Lung microvascular endothelial cell (primary cell): ENCODE results near the gene CILP2. TPM values are rescaled to one million over a fixed set of nuclear protein-coding genes. Genes with fewer than 3 reads are reported as not detected.

ENCODE experiments used
- DNase-seq, 2 donors: peaks; one replicate each; pipeline versions ENCODE4 v3.0.0 to v3.0.0-alpha.2; 2010; ENCODE audit warnings: low read depth in 2 of 2
- total RNA-seq: library from RNA; depleted of rRNA; stranded (reverse); fragments of >200 nt; gene quantifications from 2 replicates; pipeline ENCODE4 v1.2.1, GENCODE V29; 2014

CILP2 gene
- total RNA-seq, 1 donor from 2014 or later, result not detected

GRCh38 chr19:19543640-19544039 is 5.6 kb downstream of the CILP2 start:
- DNase-seq, result no peak

- DNase-seq, result no peak
Measured at GRCh38 chr19:19544257-19544953, 6.3 kb downstream of the CILP2 start.

- DNase-seq, result no peak
Measured at GRCh38 chr19:19544954-19545591, 7.0 kb downstream of the CILP2 start.

GRCh38 chr19:19545707-19546106 is 7.6 kb downstream of the CILP2 start:
- no peak for DNase-seq

- no peak for DNase-seq
Measured at GRCh38 chr19:19546751-19547162, 8.7 kb downstream of the CILP2 start.

GRCh38 chr19:19547674-19548336 is 9.7 kb downstream of the CILP2 start:
- DNase-seq, result no peak

GRCh38 chr19:19548915-19549759 is 11.1 kb downstream of the CILP2 start:
- no peak for DNase-seq

GRCh38 chr19:19549804-19550464 is 11.9 kb downstream of the CILP2 start:
- no peak for DNase-seq

- DNase-seq, result no peak
Measured at GRCh38 chr19:19550485-19550929, 12.4 kb downstream of the CILP2 start.

- no peak for DNase-seq
Measured at GRCh38 chr19:19550972-19551852, 13.1 kb downstream of the CILP2 start.

- no peak for DNase-seq
Measured at GRCh38 chr19:19551853-19552192, 13.8 kb downstream of the CILP2 start.

- DNase-seq, result peak; percentile 33 to 43
Measured at GRCh38 chr19:19552798-19553197, 14.7 kb downstream of the CILP2 start.

- DNase-seq, result no peak
Measured at GRCh38 chr19:19553670-19554069, 15.6 kb downstream of the CILP2 start.

GRCh38 chr19:19554074-19555023 is 16.3 kb downstream of the CILP2 start:
- peak; percentile 33 to 44 for DNase-seq

- no peak for DNase-seq
Measured at GRCh38 chr19:19558055-19558454, 20.0 kb downstream of the CILP2 start.

- no peak for DNase-seq
Measured at GRCh38 chr19:19558636-19559035, 20.6 kb downstream of the CILP2 start.

- peak in 1 of 2 donors; percentile 67 for DNase-seq
Measured at GRCh38 chr19:19559931-19560330, 21.9 kb downstream of the CILP2 start.

GRCh38 chr19:19561946-19562664 is 24.0 kb downstream of the CILP2 start:
- no peak for DNase-seq
